GM18907 (cell line): Measurements from ENCODE around the gene AGT.
"Not testable (repeated sequence)": the region's sequence is repeated elsewhere in the genome, so short reads cannot be mapped to it uniquely, and the experiment has no call there.

Experiments
- ATAC-seq: cut with Tn5 transposase; IDR thresholded peaks from one replicate; pipeline ENCODE4 v1.9.1; 2021; ENCODE audit warnings: mild to moderate bottlenecking, moderate library complexity; ENCODE audit not compliant: unreplicated experiment

The AGT gene

DNA sequence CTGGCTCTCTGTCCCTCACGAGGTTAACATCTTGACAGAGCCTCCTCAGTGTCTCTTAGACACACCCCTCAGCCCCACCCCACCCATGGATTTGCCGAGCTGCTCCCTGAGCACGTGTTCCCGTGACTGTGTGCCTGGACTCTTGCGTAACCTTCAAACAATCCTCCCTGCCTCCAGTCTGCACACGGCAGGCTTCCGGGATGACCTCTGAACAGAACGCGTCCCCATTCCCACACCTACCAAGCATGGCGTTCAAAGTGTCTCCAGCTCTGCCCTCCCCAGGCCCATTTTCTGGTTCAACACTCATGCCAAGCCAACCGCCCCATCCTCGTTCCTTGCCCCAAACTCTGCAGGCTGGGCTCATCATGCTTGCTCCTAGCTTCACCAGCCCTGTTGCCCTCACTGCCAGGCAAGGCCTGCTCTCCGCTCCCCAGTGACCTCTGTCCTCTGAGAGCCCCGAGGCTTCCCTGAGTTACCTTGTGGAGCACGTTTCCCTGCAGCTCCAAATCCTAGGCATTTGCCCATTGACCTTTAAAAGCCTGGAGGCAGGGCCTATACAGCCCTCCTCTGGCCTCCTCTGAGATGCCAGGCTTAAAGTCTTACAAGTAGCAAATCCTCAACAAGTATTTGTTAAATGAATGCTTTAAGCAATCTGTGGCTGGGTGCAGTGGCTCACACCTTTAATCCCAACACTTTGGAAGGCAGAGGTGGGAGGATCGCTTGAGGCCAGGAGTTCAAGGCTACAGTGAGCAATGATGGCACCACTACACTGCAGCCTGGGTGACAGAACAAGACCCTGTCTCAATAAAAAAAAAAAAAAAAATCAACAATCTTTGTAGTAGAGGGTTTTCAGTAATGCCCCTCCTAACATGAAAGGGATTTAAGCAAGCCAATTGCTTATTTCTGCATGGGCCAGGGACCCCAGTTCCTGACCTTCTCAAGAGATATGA, 5.0 kb downstream of the AGT start:
- no peak for ATAC-seq

DNA sequence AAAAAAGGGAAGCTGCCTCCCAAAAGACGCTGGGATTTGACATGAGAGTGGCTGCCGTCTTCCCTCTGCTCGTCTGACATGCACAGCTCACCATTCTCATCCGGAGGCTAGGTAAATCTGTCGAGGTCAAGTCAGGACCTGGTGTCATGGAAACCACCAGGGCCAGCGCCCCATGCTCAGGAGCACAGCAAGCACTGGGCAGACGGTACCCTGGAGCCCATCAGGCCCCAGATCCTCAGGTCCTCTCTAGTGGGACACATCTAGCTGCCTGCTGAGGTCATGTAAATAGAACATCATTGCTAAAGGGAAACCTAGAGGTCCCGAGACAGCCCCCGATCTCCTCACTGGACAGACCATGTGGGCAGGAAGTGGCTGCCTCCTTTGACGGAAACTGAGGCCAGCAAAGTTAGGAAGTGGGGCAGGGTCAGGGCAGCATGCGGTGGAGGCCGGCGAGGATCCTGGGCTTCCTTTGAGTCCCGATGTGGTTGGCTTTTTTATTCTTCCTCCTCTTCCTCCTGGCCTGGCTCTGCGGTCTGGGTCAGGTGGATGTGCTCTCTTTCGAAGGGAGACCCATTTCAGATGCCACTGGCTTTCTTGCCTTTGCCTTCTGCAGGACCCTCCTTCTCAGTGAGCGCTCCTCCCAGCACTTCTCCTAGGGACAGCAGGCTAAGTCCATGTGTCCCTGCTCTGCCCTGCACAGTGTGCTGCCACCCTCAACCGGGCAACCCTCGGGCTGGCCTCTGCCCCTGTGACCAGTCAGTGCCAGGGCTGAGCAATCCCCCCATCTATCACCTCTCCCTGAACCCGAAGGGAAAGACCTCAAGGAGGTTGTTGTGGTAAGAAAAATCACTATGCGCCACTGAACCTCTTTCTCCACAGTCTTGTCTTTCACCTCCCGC, 5.9 kb downstream of the AGT start:
- ATAC-seq = no peak

DNA sequence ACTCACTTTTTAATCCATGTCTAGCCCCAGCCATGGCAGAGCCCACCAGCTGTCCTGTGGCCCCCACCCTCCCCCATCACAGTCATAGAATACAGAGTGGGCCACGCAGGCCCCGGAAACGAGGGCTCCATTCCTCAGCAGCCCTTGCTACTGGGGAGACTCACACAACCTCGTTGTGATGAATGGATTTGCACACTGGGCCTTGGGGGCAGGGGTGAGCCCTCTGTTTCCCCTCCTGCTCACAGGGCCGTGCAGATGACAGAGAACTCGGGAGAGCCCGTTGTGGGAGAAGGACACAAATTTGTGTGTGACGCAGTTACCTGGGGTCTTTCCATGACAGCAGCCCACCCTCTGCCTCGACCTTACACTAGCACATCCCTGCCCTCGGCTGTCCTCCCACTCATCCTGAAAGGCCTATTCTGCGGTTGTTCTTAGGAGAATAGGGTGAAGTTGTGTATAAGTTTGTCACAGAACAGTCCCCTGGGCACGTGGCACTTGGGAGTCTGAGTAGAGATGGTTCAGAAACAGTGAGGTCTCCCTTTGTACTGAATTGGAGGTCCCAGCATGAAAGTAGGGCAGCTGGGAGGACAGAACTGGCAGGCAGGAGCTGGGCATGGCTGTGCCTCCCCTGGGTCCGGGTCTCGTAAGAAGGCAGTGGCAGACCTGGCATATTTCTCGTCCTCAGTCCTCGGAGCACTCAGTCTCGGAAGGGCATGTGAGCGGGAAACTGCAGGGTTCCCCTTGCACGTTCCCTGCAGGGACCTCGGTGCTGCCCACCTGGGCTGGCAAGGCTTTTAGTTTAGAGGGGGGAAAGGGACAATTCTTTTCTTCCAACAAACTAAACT, 6.8 kb downstream of the AGT start:
- ATAC-seq = no peak

GRCh38 chr1:230706020-230706699, 7.8 kb downstream of the AGT start:
- no peak for ATAC-seq

- no peak for ATAC-seq
Measured at GRCh38 chr1:230705289-230706019, 8.5 kb downstream of the AGT start.

- no peak for ATAC-seq
Measured at GRCh38 chr1:230704830-230705229, 9.1 kb downstream of the AGT start.

DNA sequence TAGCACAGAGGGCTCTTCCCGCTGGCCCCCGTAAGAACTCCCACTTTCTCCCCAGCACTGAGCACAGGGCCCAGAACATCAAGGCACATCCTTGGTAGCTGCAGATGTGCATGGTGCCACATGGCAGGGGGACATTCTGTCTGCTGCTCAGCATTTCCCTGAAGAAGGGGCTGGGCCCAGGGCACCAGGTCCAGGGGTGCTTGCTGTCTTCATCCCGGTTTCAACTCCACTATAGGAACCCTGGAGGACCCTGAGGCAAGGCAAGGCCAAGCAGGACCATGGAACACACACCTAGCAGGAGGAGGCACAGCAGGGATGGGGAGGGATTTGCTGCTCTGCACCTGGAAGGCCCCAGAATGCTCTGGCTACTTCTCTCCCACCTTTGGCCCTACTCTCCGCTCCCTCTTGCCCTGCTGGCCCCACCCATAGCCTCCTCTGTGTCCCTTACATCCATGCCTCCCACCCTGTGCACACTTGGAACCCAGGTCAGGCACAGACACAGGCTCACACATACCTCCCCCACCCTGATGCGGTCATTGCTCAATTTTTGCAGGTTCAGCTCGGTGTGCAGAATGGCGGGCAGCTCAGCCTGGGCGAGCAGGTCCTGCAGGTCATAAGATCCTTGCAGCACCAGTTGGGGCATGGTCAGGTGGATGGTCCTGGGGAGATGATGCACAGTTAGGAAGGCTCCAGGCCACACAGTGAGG, 10.1 kb downstream of the AGT start:
- no peak for ATAC-seq

DNA sequence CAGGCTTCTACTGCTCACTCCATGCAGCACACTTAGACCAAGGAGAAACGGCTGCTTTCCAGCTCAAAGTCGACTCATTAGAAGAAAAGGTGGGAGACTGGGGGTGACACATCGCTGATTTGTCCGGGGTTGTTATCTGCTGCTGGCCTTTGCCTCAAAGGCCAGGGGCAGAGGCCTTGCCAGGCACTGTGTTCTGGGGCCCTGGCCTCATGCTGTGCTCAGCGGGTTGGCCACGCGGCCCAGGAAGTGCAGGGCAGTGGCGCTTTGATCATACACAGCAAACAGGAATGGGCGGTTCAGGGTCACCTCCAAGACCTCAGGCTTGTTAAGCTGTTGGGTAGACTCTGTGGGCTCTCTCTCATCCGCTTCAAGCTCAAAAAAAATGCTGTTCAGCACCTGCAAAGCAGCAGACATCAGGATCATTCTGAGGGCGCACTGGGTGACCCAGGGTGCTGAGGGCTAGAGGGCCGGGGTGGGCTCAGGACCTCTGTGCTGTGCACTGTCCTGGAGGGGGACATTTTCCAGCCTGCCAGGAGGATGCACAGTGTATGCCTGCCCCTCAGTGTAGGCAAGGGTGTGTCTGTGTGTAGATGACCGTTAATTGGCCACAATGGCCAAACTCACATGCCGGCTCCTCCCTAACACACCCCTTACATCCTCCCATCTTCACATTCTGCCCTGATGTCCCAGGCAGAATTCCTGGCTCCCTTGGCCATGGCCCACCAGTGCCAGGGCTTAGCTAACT, 10.8 kb downstream of the AGT start:
- no peak for ATAC-seq

GRCh38 chr1:230701895-230702768, 11.8 kb downstream of the AGT start:
- ATAC-seq = no peak

- no peak for ATAC-seq
Measured at GRCh38 chr1:230701434-230701833, 12.5 kb downstream of the AGT start.

- no peak for ATAC-seq
Measured at GRCh38 chr1:230700132-230700531, 13.8 kb downstream of the AGT start.

GRCh38 chr1:230699716-230700115, 14.2 kb downstream of the AGT start:
- no peak for ATAC-seq

GRCh38 chr1:230698964-230699363, 15.0 kb downstream of the AGT start:
- ATAC-seq = not testable (repeated sequence)

- ATAC-seq = no peak
Measured at GRCh38 chr1:230698130-230698529, 15.8 kb downstream of the AGT start.

DNA sequence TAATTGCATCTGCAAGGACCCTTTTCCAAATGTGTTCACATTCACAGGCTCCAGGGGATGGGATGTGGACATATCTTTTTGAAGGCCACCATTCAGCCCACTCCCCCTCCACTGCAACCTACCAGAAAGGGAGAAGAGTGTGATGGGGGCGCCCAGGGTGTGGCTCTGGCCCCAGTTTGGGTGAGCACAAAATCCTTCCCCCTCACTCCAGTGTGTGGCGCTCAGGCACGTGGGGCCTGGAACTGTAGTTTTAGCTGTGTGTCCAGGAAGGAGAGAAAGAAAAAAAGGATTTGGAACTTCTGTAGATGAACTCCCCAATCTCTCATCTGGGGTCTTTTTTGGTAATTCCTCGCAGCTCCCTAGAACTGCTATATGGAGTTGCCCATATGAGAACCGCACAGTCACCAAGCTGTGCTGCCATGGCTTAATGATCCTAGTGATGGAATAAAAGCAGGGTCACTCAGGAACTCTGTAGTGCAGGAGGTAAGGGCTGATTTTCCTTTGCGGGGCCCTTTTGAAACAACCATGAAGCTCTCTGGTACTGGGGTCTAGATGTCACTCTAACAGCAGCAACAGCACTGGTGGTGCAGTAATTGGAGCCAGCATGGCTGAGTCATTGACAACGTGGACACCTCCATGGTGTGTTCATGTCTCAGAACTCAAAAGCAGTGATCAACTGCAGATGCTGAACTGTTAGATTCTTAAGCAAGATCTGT, 17.0 kb downstream of the AGT start:
- no peak for ATAC-seq

- no peak for ATAC-seq
Measured at GRCh38 chr1:230696218-230696617, 17.7 kb downstream of the AGT start.

- no peak for ATAC-seq
Measured at GRCh38 chr1:230694991-230695390, 18.9 kb downstream of the AGT start.
